Measurements from ENCODE around the gene PLCB4.

GRCh38 chr20:9415426-9415825 is 346.5 kb downstream of the PLCB4 start:
- TF ChIP-seq CTCF (IDR thresholded peaks at IDR 0.05) (no peak), EZH2 (IDR thresholded peaks at IDR 0.05) (no peak)
